HUES48 (cell line): ENCODE data around the gene NPS.

Experiments
- H3K27ac ChIP-seq: one replicate; pipeline ENCODE4 v1.7.0; 2013; ENCODE audit warnings: low read depth, low read length, inconsistent platforms
- H3K27me3 ChIP-seq: 2 replicates; pipeline ENCODE4 v1.6.1; 2013; ENCODE audit warnings: mild to moderate bottlenecking, low read length; ENCODE audit not compliant: control insufficient read depth, insufficient read depth
- H3K36me3 ChIP-seq: 2 replicates; pipeline ENCODE4 v1.6.1; 2013; ENCODE audit warnings: low read length; ENCODE audit not compliant: control insufficient read depth, insufficient read depth
- H3K4me1 ChIP-seq: 2 replicates; pipeline ENCODE4 v1.6.1; 2013; ENCODE audit warnings: mild to moderate bottlenecking, low read length; ENCODE audit not compliant: control insufficient read depth, insufficient read depth
- H3K4me3 ChIP-seq: 2 replicates; pipeline ENCODE4 v1.5.1; 2013; ENCODE audit warnings: mild to moderate bottlenecking, low read depth, low read length
- H3K9ac ChIP-seq: 2 replicates; pipeline ENCODE4 v1.6.1; 2013; ENCODE audit warnings: mild to moderate bottlenecking, low read depth, low read length, moderate library complexity
- H3K9me3 ChIP-seq: 2 replicates; pipeline ENCODE4 v1.6.1; 2013; ENCODE audit warnings: low read length; ENCODE audit not compliant: control insufficient read depth, insufficient read depth

NPS gene

DNA sequence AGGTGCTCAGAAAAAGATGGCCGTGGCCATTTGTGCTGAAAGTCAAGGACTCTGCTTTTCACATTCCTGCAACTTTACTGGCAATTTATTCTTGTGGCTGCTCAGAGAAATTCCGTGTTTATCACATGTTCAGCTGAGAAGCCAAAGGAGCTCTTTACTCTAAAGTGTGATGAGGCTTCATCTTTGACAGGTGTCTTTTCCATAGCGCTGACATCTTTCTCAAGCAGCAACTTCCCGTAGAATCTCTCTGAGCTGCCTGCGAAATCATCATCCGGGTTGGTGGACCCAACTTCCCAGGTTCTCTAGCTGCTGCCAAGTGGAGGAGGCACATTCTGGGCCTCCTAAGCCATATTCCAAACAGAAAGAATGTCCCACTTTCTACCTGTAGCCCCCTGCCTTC lies 16.9 kb upstream of the NPS start:
- no peak overlapping the region for H3K9ac ChIP-seq
- no peaks in the 10 kb centered on the region for H3K4me1 ChIP-seq
- no peaks in the 10 kb centered on the region for H3K36me3 ChIP-seq
- H3K9me3 ChIP-seq = no peaks in the 10 kb centered on the region
- H3K27ac ChIP-seq = no peak overlapping the region
- H3K4me3 ChIP-seq = no peak overlapping the region
- H3K27me3 ChIP-seq = no peaks in the 10 kb centered on the region

GRCh38 chr10:127532659-127533058 lies 16.4 kb upstream of the NPS start:
- Histone ChIP-seq H3K9me3 (no peaks in the 10 kb centered on the region), H3K36me3 (no peaks in the 10 kb centered on the region), H3K4me1 (no peaks in the 10 kb centered on the region), H3K4me3 (no peak overlapping the region), H3K9ac (no peak overlapping the region), H3K27ac (no peak overlapping the region), H3K27me3 (no peaks in the 10 kb centered on the region)

DNA sequence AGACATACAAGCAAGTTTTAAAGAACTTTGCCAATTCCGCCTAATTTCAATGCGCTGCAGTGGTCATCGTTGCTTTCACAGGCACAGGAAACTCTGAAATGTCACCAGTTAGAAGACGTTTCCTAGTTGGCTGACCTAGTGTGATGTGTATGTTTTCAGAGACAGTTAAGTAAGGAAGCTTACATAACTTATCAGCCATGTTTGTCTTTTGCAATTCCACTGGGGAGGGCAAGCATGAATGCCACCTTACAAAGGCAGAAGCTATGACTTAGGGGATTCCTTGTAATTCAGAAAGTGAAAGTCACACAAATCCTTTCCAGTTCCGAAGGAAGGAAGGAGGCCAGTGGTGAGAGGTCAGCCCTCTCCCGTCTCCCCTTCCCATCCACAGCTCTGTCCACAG lies 15.0 kb upstream of the NPS start:
- Histone ChIP-seq H3K27ac (no peak overlapping the region), H3K4me1 (no peaks in the 10 kb centered on the region), H3K36me3 (no peaks in the 10 kb centered on the region), H3K27me3 (no peaks in the 10 kb centered on the region), H3K9ac (no peak overlapping the region), H3K9me3 (no peaks in the 10 kb centered on the region), H3K4me3 (no peak overlapping the region)

DNA sequence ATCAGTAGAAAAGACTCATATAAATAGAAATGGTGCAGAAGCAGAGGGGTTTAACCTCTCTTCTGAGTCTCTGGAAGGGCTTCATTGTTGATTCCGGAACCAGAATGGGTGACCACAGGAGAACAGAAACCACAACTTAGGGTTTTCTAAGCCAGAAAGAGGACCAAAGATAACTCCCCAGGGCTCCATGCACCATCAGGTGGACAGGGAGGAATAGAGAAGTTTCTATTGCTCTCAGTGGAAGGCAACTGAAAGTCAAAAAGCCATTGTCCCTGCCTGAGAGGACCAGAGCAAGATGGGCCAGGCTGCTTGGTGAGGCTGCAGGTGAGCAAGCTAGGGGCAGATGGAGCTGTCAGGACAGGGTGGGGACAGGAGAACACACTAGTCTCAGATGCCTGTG lies 14.6 kb upstream of the NPS start:
- H3K9ac ChIP-seq = no peak overlapping the region

GRCh38 chr10:127535802-127536515 lies 13.2 kb upstream of the NPS start:
- Histone ChIP-seq H3K27me3 (no peaks in the 10 kb centered on the region), H3K9me3 (no peaks in the 10 kb centered on the region), H3K27ac (no peak overlapping the region), H3K4me3 (no peak overlapping the region), H3K36me3 (no peaks in the 10 kb centered on the region), H3K9ac (no peak overlapping the region), H3K4me1 (no peaks in the 10 kb centered on the region)

More for the DNA sequence above, 14.6 kb upstream of the NPS start:
- Histone ChIP-seq H3K9me3 (no peaks in the 10 kb centered on the region), H3K27me3 (no peaks in the 10 kb centered on the region), H3K36me3 (no peaks in the 10 kb centered on the region), H3K4me3 (no peak overlapping the region), H3K4me1 (no peaks in the 10 kb centered on the region), H3K27ac (no peak overlapping the region)

- Histone ChIP-seq H3K36me3 (no peaks in the 10 kb centered on the region), H3K4me1 (no peaks in the 10 kb centered on the region), H3K9me3 (no peaks in the 10 kb centered on the region), H3K4me3 (no peak overlapping the region), H3K27me3 (no peaks in the 10 kb centered on the region), H3K27ac (no peak overlapping the region), H3K9ac (no peak overlapping the region)
Measured at GRCh38 chr10:127536972-127537760, 11.9 kb upstream of the NPS start.

DNA sequence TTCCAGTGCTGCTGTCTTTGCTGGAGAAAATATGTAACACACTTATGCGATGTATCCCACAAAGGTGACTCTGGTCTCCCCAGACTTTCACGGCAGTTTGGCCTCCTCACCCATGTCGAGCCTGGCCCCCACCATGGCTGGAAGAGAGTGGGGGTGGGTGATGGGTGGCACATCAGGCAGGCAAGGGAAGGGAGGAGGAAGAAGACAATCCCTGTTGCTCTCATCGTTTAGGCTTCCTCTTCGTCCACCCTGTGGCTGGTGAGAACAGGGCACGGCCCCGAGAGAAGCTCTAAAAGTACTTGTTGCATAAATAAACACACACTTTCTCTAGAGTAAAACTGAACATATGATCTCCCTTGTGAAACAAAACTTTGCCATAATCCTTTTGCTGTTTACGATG lies 11.2 kb upstream of the NPS start:
- Histone ChIP-seq H3K4me1 (no peaks in the 10 kb centered on the region), H3K27ac (no peak overlapping the region), H3K9ac (no peak overlapping the region), H3K27me3 (no peaks in the 10 kb centered on the region), H3K9me3 (no peaks in the 10 kb centered on the region), H3K4me3 (no peak overlapping the region), H3K36me3 (no peaks in the 10 kb centered on the region)

DNA sequence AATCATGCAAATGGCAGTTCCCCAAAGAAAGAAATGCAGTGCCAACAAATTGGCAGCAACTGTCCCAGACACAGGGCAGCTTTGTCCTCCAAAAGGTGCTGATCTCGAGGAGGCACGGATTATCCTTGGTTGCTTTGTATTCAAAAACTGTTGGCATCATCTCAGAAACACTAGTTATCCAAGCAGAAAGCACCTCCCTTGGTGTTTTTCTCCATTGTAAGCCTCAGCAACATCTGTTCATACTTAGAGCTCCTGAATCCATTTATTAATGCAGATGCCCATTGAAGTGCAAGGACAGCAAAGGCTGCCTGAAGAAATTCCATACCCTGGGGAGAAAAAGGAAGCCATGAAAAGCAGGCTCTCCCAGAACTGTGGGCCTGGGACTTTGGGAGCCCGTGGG lies 1.1 kb upstream of the NPS start:
- Histone ChIP-seq H3K27ac (no peak overlapping the region), H3K4me1 (no peaks in the 10 kb centered on the region), H3K9me3 (peaks cover 3% of the 10 kb centered on the region; the same call in 1 of the 2 replicates)

DNA sequence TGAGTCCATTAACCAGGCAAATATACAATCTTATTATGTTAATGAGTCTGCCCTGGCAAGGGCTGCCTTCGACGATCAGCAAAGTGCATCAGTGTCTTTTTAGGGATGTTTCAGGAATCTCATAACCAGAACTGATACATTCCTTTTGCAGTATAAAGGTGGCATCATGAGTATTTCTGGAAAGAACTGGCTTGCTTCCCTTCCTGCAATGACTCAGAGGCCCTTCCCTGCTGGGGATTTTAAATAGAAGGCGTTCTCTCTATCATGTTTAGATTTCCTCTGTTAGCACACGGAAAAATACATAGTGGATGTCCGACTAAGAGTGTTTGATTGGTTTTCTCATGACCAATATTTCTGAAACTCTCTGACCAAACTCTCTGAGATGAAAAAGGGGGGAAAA lies 1.8 kb downstream of the NPS start:
- Histone ChIP-seq H3K36me3 (no peaks in the 10 kb centered on the region), H3K27me3 (no peaks in the 10 kb centered on the region)

More for the DNA sequence above, 1.1 kb upstream of the NPS start:
- Histone ChIP-seq H3K9ac (no peak overlapping the region), H3K36me3 (no peaks in the 10 kb centered on the region), H3K4me3 (no peak overlapping the region), H3K27me3 (no peaks in the 10 kb centered on the region)

GRCh38 chr10:127552446-127552845 lies 3.3 kb downstream of the NPS start:
- H3K36me3 ChIP-seq = no peaks in the 10 kb centered on the region
- no peak overlapping the region for H3K9ac ChIP-seq
- H3K9me3 ChIP-seq = no peaks in the 10 kb centered on the region
- H3K27ac ChIP-seq = no peak overlapping the region
- no peaks in the 10 kb centered on the region for H3K27me3 ChIP-seq
- no peaks in the 10 kb centered on the region for H3K4me1 ChIP-seq
- no peak overlapping the region for H3K4me3 ChIP-seq

More for the DNA sequence above, 1.8 kb downstream of the NPS start:
- no peak overlapping the region for H3K4me3 ChIP-seq
- no peaks in the 10 kb centered on the region for H3K4me1 ChIP-seq
- H3K9ac ChIP-seq = no peak overlapping the region
- H3K9me3 ChIP-seq = no peaks in the 10 kb centered on the region
- no peak overlapping the region for H3K27ac ChIP-seq

DNA sequence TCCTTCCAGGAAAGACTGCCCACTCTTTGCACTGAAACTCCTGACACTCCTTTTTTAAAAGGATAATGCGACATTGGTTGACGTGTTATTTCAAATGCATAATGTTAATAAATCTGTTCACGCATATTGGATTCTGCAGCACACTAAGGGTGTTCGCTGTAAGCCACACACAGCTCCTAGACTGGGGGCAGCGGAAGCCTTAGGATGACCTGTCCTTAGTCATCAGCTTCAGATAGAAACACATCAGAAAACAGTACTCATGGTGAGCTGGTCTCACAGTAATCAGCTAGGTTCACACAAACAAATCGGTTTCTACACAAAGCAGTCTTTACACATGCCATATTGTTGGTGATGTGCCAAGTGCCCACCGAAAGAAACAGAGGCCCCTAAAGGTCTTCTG lies 4.3 kb downstream of the NPS start:
- Histone ChIP-seq H3K36me3 (no peaks in the 10 kb centered on the region), H3K9me3 (no peaks in the 10 kb centered on the region), H3K9ac (no peak overlapping the region), H3K4me1 (no peaks in the 10 kb centered on the region), H3K4me3 (no peak overlapping the region), H3K27me3 (no peaks in the 10 kb centered on the region), H3K27ac (no peak overlapping the region)
